Measurements from ENCODE around the gene NAA15. TPM values are rescaled to one million over a fixed set of nuclear protein-coding genes. Genes with fewer than 3 reads are reported as not detected.

Gene NAA15
- total RNA-seq, 1 experiment from 2014 or later, result 80.6 TPM

- ChIA-PET CTCF (interaction anchor here (0.6 to 6.1 kb wide), 9 partner anchors 19 to 133 kb away, joined by 3 to 57 read pairs (median 3); no protein-coding TSS in a partner anchor), POLR2A (interaction anchor here (0.6 to 5.2 kb wide), 60 partner anchors 8 to 1266 kb away, joined by 3 to 254 read pairs (median 5); partner anchors contain the start of genes ELF2, NOCT, RAB33B and SCOC)
- TF ChIP-seq CTCF (IDR thresholded peaks at IDR 0.05; ENCODE audit: unreplicated experiment), result no peak
- peaks cover 6% of the 10 kb centered on the region for H3K4me1 Mint-ChIP-seq (ENCODE audit: insufficient read depth, unreplicated experiment)
- peak; percentile 74 for DNase-seq (ENCODE audit: unreplicated experiment)
- H3K36me3 Mint-ChIP-seq (ENCODE audit: insufficient read depth, unreplicated experiment), result peaks cover 9% of the 10 kb centered on the region
- BruUV-seq (replicated peaks), result TSS peak; percentile 62
- no peaks in the 10 kb centered on the region for H3K27me3 Mint-ChIP-seq (ENCODE audit: insufficient read depth, unreplicated experiment)
- H3K27ac Mint-ChIP-seq (ENCODE audit: low read depth, unreplicated experiment), result peak overlapping the region; percentile 98
- intact Hi-C loops (cut with micrococcal nuclease), result loop anchor here (5.0 kb wide), 2 partner anchors 152 to 218 kb away; partner anchors contain the start of gene RAB33B
- H3K4me3 Mint-ChIP-seq (ENCODE audit: unreplicated experiment), result peak overlapping the region; percentile 87
- H3K9me3 Mint-ChIP-seq (ENCODE audit: unreplicated experiment), result no peaks in the 10 kb centered on the region
Measured at GRCh38 chr4:139300431-139301112, 733 bp upstream of the NAA15 start.

- no TSS peak for BruUV-seq (replicated peaks)
- peaks cover 21% of the 10 kb centered on the region for H3K36me3 Mint-ChIP-seq (ENCODE audit: insufficient read depth, unreplicated experiment)
- H3K4me3 Mint-ChIP-seq (ENCODE audit: unreplicated experiment), result peak within 1 kb of the TSS; percentile 87
- POLR2A ChIA-PET, result interaction anchor here (0.6 to 5.2 kb wide), 44 partner anchors 10 to 356 kb away, joined by 3 to 254 read pairs (median 6); partner anchors contain the start of genes ELF2, NOCT and SETD7
- DNase-seq (ENCODE audit: unreplicated experiment), result peak; percentile 72
- peak; percentile 10 for TF ChIP-seq CTCF (IDR thresholded peaks at IDR 0.05; ENCODE audit: unreplicated experiment)
- peaks cover 15% of the 10 kb centered on the region for H3K4me1 Mint-ChIP-seq (ENCODE audit: insufficient read depth, unreplicated experiment)
- intact Hi-C loops (cut with micrococcal nuclease), result loop anchor here (5.0 kb wide), 2 partner anchors 150 to 220 kb away; partner anchors contain the start of gene RAB33B
- H3K27ac Mint-ChIP-seq (ENCODE audit: low read depth, unreplicated experiment), result peak within 1 kb of the TSS; percentile 98
- H3K27me3 Mint-ChIP-seq (ENCODE audit: insufficient read depth, unreplicated experiment), result no peaks in the 10 kb centered on the region
- CTCF ChIA-PET, result interaction anchor here (0.5 to 1.6 kb wide), 7 partner anchors 14 to 130 kb away, joined by 3 to 7 read pairs (median 3); no protein-coding TSS in a partner anchor
- H3K9me3 Mint-ChIP-seq (ENCODE audit: unreplicated experiment), result no peaks in the 10 kb centered on the region
Measured at GRCh38 chr4:139301821-139302611, 711 bp downstream of the NAA15 start, which contains the start of gene NDUFC1. NDUFC1 (minus strand) TSS chr4:139302477; CDS start chr4:139295798, 6,679 bp downstream.

- POLR2A ChIA-PET, result interaction anchor here (0.6 to 1.5 kb wide), 2 partner anchors 9 to 14 kb away, joined by 3 to 4 read pairs; no protein-coding TSS in a partner anchor
Measured at GRCh38 chr4:139304920-139305319, 3.6 kb downstream of the NAA15 start.

More at GRCh38 chr4:139304920-139305319, 3.6 kb downstream of the NAA15 start:
- Mint-ChIP-seq H3K27me3 (ENCODE audit: insufficient read depth, unreplicated experiment) (no peaks in the 10 kb centered on the region), H3K9me3 (ENCODE audit: unreplicated experiment) (no peaks in the 10 kb centered on the region), H3K36me3 (ENCODE audit: insufficient read depth, unreplicated experiment) (peaks cover 21% of the 10 kb centered on the region), H3K27ac (ENCODE audit: low read depth, unreplicated experiment) (no peak overlapping the region), H3K4me3 (ENCODE audit: unreplicated experiment) (no peak overlapping the region), H3K4me1 (ENCODE audit: insufficient read depth, unreplicated experiment) (peaks cover 16% of the 10 kb centered on the region)
- no peak for DNase-seq (ENCODE audit: unreplicated experiment)
- TF ChIP-seq CTCF (IDR thresholded peaks at IDR 0.05; ENCODE audit: unreplicated experiment), result no peak
- CTCF ChIA-PET, result interaction anchor here (0.9 kb wide), 1 partner anchor 9 kb away, joined by 3 read pairs; no protein-coding TSS in a partner anchor
- intact Hi-C loops (cut with micrococcal nuclease), result loop anchor here (5.0 kb wide), 2 partner anchors 147 to 223 kb away; partner anchors contain the start of gene RAB33B
- BruUV-seq (replicated peaks), result no TSS peak
